ENCODE data around the gene GRIK5.

The GRIK5 gene

DNA sequence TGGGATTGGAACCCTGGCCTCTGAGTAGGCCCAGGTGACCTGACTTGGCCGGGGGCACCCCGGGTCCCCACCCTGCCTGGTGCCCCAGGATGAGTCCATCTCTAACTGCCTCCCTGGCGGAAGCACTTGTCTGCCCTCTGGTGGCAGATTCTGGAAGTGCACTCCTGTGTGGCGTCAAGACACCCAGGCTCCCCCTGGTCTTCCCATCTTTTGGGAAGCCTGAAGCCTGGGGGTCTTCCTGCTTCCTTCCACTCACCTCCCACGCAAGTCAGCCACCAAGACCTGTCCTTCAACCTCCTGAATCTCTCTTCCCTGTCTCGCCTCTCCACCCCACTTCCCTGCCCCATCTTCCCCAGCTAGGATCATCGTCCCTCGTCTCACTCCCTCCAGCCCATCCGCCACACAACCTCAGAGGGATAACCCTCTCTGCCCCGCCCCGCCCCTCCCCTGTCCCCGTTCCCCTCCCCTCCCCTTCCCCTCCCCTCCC lies 118.3 kb downstream of the GRIK5 start:
- DNase-seq (ENCODE audit: low spot score): peak; percentile 81

Measured in Ammon's horn (tissue), 1 donor.